ENCODE measurements around the gene CDC42EP2. TPM values are rescaled to one million over a fixed set of nuclear protein-coding genes. Genes with fewer than 3 reads are reported as not detected.

Gene CDC42EP2
- total and polyA plus RNA-seq, 10 of the 15 experiments (the other 5 are each of a cell fraction or from before 2014, with no cell fraction given), result 0.03 to 1.2 (median 0.09) TPM; not detected in 3

DNA sequence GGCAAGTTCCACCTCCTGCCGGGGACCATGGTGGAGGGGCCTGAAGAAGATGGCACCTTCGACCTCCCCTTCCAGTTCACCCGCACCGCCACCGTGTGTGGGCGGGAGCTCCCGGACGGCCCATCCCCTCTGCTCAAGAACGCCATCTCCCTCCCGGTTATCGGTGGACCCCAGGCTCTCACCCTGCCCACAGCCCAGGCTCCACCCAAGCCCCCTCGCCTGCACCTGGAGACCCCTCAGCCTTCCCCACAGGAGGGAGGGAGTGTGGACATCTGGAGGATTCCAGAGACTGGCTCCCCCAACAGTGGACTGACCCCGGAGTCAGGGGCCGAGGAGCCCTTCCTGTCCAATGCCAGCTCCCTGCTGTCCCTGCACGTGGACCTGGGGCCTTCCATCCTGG is 6.4 kb downstream of the CDC42EP2 start:
- intact Hi-C loops (cut with micrococcal nuclease; ENCODE audit: unreplicated experiment), result no loop called here
- no TSS peak for BruUV-seq (replicated peaks)
- ChIA-PET SMC1A (ENCODE audit: uncharacterized antibody, unreplicated experiment) (no interaction called here), POLR2A (interaction anchor here (0.5 kb wide), 1 partner anchor 35 kb away, joined by 5 read pairs; no protein-coding TSS in a partner anchor), CTCF (interaction anchor here (1.1 to 15.4 kb wide), 2 partner anchors 11 to 47 kb away, joined by 3 to 261 read pairs; partner anchors contain the start of gene DPF2), RAD21 (ENCODE audit: unreplicated experiment) (interaction anchor here (1.9 kb wide), 1 partner anchor 46 kb away, joined by 11 read pairs; no protein-coding TSS in a partner anchor)
- WGBS (ENCODE audit: insufficient coverage, insufficient replicate concordance, low lambda C conversion rate, missing lambda C conversion rate), result 70% methylated on average over 15 of the region's 15 CpGs
- DNase-seq (ENCODE audit: low read depth, low spot score) (no peak), FAIRE-seq (no peak), ATAC-seq (no peak)
- no peaks in the 10 kb centered on the region for H3K27me3 ChIP-seq (replicated peaks in 1 of 2; ENCODE audit: control insufficient read depth in 2 of 2, insufficient read depth in 2 of 2, low read length in 1 of 2)
- H3K4me3 ChIP-seq, result no peak overlapping the region
- H4K20me1 ChIP-seq (ENCODE audit: control insufficient read depth, insufficient read depth), result no peaks in the 10 kb centered on the region
- no peak overlapping the region for H3K4me2 ChIP-seq (ENCODE audit: control insufficient read depth, insufficient read depth)
- no peaks in the 10 kb centered on the region for H3K4me1 ChIP-seq (ENCODE audit: control insufficient read depth, insufficient read depth, low read length)
- H2AFZ ChIP-seq (ENCODE audit: control insufficient read depth, low read depth, low read length), result no peak overlapping the region
- H3K79me2 ChIP-seq (ENCODE audit: control insufficient read depth, insufficient read depth, low read length), result no peaks in the 10 kb centered on the region
- in situ Hi-C loops (cut with MboI), result no loop called here
- H3K36me3 ChIP-seq (ENCODE audit: control insufficient read depth in 2 of 2, insufficient read depth in 2 of 2, low read length in 1 of 2), result no peaks in the 10 kb centered on the region
- TF ChIP-seq RBBP5 (conservative IDR thresholded peaks at IDR 0.05), result no peak
- no peak for TF ChIP-seq MTA3 (IDR thresholded peaks at IDR 0.05; ENCODE audit: borderline replicate concordance, low read length)
- TF ChIP-seq, protein P1, sequence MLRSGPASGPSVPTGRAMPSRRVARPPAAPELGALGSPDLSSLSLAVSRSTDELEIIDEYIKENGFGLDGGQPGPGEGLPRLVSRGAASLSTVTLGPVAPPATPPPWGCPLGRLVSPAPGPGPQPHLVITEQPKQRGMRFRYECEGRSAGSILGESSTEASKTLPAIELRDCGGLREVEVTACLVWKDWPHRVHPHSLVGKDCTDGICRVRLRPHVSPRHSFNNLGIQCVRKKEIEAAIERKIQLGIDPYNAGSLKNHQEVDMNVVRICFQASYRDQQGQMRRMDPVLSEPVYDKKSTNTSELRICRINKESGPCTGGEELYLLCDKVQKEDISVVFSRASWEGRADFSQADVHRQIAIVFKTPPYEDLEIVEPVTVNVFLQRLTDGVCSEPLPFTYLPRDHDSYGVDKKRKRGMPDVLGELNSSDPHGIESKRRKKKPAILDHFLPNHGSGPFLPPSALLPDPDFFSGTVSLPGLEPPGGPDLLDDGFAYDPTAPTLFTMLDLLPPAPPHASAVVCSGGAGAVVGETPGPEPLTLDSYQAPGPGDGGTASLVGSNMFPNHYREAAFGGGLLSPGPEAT (IDR thresholded peaks at IDR 0.05; ENCODE audit: low read depth), result no peak
- TF ChIP-seq, protein P2, sequence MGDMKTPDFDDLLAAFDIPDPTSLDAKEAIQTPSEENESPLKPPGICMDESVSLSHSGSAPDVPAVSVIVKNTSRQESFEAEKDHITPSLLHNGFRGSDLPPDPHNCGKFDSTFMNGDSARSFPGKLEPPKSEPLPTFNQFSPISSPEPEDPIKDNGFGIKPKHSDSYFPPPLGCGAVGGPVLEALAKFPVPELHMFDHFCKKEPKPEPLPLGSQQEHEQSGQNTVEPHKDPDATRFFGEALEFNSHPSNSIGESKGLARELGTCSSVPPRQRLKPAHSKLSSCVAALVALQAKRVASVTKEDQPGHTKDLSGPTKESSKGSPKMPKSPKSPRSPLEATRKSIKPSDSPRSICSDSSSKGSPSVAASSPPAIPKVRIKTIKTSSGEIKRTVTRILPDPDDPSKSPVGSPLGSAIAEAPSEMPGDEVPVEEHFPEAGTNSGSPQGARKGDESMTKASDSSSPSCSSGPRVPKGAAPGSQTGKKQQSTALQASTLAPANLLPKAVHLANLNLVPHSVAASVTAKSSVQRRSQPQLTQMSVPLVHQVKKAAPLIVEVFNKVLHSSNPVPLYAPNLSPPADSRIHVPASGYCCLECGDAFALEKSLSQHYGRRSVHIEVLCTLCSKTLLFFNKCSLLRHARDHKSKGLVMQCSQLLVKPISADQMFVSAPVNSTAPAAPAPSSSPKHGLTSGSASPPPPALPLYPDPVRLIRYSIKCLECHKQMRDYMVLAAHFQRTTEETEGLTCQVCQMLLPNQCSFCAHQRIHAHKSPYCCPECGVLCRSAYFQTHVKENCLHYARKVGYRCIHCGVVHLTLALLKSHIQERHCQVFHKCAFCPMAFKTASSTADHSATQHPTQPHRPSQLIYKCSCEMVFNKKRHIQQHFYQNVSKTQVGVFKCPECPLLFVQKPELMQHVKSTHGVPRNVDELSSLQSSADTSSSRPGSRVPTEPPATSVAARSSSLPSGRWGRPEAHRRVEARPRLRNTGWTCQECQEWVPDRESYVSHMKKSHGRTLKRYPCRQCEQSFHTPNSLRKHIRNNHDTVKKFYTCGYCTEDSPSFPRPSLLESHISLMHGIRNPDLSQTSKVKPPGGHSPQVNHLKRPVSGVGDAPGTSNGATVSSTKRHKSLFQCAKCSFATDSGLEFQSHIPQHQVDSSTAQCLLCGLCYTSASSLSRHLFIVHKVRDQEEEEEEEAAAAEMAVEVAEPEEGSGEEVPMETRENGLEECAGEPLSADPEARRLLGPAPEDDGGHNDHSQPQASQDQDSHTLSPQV (IDR thresholded peaks at IDR 0.05), result no peak
- TF ChIP-seq, protein P3, sequence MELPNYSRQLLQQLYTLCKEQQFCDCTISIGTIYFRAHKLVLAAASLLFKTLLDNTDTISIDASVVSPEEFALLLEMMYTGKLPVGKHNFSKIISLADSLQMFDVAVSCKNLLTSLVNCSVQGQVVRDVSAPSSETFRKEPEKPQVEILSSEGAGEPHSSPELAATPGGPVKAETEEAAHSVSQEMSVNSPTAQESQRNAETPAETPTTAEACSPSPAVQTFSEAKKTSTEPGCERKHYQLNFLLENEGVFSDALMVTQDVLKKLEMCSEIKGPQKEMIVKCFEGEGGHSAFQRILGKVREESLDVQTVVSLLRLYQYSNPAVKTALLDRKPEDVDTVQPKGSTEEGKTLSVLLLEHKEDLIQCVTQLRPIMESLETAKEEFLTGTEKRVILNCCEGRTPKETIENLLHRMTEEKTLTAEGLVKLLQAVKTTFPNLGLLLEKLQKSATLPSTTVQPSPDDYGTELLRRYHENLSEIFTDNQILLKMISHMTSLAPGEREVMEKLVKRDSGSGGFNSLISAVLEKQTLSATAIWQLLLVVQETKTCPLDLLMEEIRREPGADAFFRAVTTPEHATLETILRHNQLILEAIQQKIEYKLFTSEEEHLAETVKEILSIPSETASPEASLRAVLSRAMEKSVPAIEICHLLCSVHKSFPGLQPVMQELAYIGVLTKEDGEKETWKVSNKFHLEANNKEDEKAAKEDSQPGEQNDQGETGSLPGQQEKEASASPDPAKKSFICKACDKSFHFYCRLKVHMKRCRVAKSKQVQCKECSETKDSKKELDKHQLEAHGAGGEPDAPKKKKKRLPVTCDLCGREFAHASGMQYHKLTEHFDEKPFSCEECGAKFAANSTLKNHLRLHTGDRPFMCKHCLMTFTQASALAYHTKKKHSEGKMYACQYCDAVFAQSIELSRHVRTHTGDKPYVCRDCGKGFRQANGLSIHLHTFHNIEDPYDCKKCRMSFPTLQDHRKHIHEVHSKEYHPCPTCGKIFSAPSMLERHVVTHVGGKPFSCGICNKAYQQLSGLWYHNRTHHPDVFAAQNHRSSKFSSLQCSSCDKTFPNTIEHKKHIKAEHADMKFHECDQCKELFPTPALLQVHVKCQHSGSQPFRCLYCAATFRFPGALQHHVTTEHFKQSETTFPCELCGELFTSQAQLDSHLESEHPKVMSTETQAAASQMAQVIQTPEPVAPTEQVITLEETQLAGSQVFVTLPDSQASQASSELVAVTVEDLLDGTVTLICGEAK (IDR thresholded peaks at IDR 0.05; ENCODE audit: borderline replicate concordance), result no peak
- TF ChIP-seq CEBPB (IDR thresholded peaks at IDR 0.05; ENCODE audit: borderline replicate concordance in 1 of 2, low read depth in 2 of 2, low read length in 2 of 2), result no peak
- TF ChIP-seq, protein P4, sequence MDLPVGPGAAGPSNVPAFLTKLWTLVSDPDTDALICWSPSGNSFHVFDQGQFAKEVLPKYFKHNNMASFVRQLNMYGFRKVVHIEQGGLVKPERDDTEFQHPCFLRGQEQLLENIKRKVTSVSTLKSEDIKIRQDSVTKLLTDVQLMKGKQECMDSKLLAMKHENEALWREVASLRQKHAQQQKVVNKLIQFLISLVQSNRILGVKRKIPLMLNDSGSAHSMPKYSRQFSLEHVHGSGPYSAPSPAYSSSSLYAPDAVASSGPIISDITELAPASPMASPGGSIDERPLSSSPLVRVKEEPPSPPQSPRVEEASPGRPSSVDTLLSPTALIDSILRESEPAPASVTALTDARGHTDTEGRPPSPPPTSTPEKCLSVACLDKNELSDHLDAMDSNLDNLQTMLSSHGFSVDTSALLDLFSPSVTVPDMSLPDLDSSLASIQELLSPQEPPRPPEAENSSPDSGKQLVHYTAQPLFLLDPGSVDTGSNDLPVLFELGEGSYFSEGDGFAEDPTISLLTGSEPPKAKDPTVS (IDR thresholded peaks at IDR 0.05; ENCODE audit: low read depth, low read length), result no peak
- TF ChIP-seq, protein P5, sequence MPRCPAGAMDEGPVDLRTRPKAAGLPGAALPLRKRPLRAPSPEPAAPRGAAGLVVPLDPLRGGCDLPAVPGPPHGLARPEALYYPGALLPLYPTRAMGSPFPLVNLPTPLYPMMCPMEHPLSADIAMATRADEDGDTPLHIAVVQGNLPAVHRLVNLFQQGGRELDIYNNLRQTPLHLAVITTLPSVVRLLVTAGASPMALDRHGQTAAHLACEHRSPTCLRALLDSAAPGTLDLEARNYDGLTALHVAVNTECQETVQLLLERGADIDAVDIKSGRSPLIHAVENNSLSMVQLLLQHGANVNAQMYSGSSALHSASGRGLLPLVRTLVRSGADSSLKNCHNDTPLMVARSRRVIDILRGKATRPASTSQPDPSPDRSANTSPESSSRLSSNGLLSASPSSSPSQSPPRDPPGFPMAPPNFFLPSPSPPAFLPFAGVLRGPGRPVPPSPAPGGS (IDR thresholded peaks at IDR 0.05; ENCODE audit: borderline replicate concordance, insufficient read depth, low read depth, low read length, poor library complexity, severe bottlenecking), result no peak
- H3K9ac ChIP-seq (ENCODE audit: control insufficient read depth, insufficient read depth, low read length), result no peak overlapping the region
- no peaks in the 10 kb centered on the region for H3K9me3 ChIP-seq (replicated peaks; ENCODE audit: control insufficient read depth, insufficient read depth, low read length)
- H3K27ac ChIP-seq (ENCODE audit: control insufficient read depth, insufficient read depth), result no peak overlapping the region

Data from GM12878 (cell line).